Epithelial cell of proximal tubule (primary cell): Measurements from ENCODE around the gene CCNE1. TPM values are rescaled to one million over a fixed set of nuclear protein-coding genes. Genes with fewer than 3 reads are reported as not detected.

Experiments used
- DNase-seq: peaks from one replicate; pipeline ENCODE4 v3.0.0-alpha.2; 2011; ENCODE audit warnings: low read depth
- H3K4me3 ChIP-seq: 2 replicates; pipeline ENCODE4 v1.5.1; 2011; ENCODE audit warnings: low read depth, mild to moderate bottlenecking, low read length
- CTCF ChIP-seq: conservative IDR thresholded peaks from 2 replicates; pipeline ENCODE4 v1.5.1; 2012; ENCODE audit warnings: low read depth, mild to moderate bottlenecking, low read length
- total RNA-seq: library from RNA; depleted of rRNA; stranded (reverse); fragments of >200 nt; gene quantifications from 2 replicates; pipeline ENCODE4 v1.2.3, GENCODE V29; 2015

CCNE1 gene
- total RNA-seq, 1 donor from 2014 or later = 18.6 TPM

GRCh38 chr19:29837996-29838395 lies 26.2 kb downstream of the CCNE1 start:
- DNase-seq = no peak
- TF ChIP-seq CTCF = no peak
- no peak overlapping the region for H3K4me3 ChIP-seq

- no peak for DNase-seq
These were observed 28.5 kb downstream of the CCNE1 start for GRCh38 chr19:29840066-29840950.

GRCh38 chr19:29841209-29841558 lies 29.4 kb downstream of the CCNE1 start:
- H3K4me3 ChIP-seq = no peak overlapping the region
- no peak for DNase-seq
- no peak for TF ChIP-seq CTCF

More at GRCh38 chr19:29840066-29840950, 28.5 kb downstream of the CCNE1 start:
- TF ChIP-seq CTCF = no peak
- H3K4me3 ChIP-seq = no peak overlapping the region

GRCh38 chr19:29841559-29842367 lies 30.0 kb downstream of the CCNE1 start:
- no peak for DNase-seq
- no peak for TF ChIP-seq CTCF
- H3K4me3 ChIP-seq = no peak overlapping the region

GRCh38 chr19:29842471-29843179 lies 30.8 kb downstream of the CCNE1 start:
- no peak for TF ChIP-seq CTCF
- no peak overlapping the region for H3K4me3 ChIP-seq
- no peak for DNase-seq

GRCh38 chr19:29843180-29844051 lies 31.6 kb downstream of the CCNE1 start:
- TF ChIP-seq CTCF = no peak
- H3K4me3 ChIP-seq = peak overlapping the region; percentile 35
- no peak for DNase-seq
